GM21447 (cell line): Measurements from ENCODE around the gene ASIC1.
A peak's percentile ranks its signal among the peaks of the same experiment; 100 is the strongest.

ENCODE experiments used
- ATAC-seq: cut with Tn5 transposase; IDR thresholded peaks from one replicate; pipeline ENCODE4 v1.9.1; 2021; ENCODE audit not compliant: unreplicated experiment

The ASIC1 gene

DNA sequence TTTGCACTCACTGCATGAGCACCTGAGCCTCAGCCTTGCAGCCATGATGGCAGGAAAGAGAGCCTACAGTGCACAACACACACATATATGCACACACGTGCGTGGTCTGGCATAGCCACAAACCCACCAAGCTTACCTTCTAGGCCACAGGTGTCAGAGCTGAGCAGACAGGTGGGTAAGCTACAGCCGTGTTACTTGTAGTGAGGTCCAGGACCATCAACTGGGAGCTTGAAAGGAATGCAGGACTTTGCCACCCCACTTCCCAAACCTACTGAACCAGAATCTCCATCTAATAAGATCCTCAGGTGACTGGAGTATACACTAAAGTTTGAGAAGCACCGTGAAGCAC is 2.7 kb downstream of the ASIC1 start:
- ATAC-seq, result no peak

DNA sequence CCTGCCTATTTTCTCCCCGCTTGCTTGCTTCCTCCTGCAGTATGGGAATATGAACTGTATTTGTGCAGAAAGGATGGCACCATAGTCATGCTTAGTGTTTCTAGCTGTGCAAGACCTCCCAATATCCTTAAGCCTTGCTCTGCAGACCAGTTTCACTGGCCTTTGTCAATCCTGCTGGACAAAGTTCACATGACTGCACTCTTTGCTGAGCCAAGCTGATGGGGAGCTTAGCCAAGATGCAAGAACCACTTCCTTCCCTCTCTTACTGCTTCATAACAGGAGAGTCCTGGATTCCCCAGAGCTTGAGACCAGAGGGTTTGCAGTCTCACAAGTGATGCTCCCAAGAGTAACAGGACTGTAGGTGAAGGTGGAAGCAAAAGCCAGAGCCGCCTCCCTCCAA is 3.8 kb downstream of the ASIC1 start:
- no peak for ATAC-seq

GRCh38 chr12:50061946-50062686 is 4.7 kb downstream of the ASIC1 start:
- ATAC-seq, result no peak

DNA sequence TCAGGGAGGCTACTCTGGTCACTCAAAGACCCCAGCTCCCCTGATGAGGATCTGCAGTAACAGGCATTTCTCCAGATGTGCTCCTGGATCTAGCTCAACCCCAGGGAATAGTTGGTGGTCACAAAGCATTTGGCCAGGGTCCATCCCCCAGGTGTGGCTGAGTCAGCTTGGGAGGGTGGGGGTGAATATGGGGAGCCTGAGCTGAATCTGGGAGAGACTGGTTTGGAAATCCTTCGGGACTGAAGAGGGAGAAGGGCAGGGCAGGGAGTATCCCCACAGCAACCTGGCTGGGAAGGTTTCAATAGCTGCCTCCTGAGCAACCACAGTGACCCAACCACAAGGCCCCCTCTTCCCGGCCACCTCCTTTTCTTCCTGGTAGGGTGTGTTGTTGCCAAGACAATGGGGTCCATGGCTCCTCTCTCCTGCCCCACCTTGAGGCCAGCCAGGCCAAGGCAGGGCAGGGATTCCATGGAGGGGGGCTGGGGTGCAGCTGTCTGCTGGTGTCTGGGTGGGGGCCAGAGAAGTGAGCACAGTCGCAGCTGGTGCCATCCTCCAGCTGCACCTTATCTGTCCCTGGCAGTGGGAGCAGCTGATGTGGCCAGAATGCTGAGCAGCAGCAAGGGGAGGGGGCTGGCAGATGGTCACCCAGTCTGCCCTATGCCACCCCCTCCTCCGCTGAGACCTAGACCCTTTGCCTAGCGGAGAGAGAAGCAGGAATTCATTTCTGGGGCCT is 5.5 kb downstream of the ASIC1 start:
- no peak for ATAC-seq

- ATAC-seq, result no peak
These were observed 8.4 kb downstream of the ASIC1 start for GRCh38 chr12:50065726-50066310.

- ATAC-seq, result no peak
These were observed 9.0 kb downstream of the ASIC1 start for GRCh38 chr12:50066402-50066801.

DNA sequence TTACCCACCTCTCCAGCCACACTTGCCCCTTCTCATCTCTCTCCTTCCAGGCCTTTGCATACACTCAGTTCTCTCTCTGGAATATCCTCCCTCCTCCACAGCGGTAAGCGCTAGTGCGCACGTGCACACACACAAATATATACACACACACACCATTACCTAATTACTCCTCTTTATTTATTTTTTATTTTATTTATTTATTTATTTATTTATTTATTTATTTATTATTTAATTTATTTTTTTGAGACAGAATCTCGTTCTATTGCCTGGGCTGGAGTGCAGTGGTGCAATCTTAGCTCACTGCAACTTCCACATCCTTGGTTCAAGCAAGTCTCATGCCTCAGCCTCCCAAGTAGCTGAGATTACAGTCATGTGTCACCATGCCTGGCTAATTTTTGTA is 11.7 kb downstream of the ASIC1 start:
- ATAC-seq, result no peak

- no peak for ATAC-seq
These were observed 12.1 kb downstream of the ASIC1 start for GRCh38 chr12:50069539-50069938.

DNA sequence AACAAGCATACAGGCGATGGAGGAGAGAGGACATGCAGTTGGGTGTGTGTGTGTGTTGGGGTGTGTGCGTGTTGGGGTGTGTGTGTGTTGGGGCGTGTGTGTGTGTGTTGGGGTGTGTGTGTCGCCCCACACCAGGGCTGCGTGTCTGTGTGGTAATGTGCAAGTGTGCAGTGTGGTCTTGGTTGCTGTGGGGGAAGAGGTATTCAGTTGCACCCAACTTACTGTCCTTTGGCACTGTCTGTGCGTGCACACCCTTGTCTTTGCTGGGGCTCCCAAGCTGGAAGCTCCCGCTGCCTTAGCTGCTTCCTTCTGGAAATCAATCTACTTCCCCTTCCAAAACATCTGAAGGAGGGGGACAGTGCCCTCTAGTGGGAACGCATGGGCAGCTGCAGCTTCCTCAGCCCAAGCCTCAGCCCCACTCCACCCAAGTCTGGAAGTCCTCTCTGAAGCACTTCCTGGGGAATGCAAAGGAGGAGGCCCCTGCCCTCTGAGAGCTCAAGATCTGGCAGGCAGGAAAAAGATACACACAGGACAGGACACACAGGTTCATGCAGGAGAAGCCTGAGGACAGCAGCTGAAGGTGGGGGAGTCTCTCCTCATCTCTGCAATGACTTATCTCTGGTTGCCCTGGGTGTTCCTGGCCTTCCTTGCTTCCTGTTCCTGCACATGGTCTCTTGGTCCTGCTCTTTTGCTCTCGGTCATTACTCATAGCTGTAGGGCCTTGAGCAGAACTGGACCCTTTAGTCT is 13.1 kb downstream of the ASIC1 start:
- ATAC-seq, result no peak

GRCh38 chr12:50072198-50072907 is 15.0 kb downstream of the ASIC1 start:
- no peak for ATAC-seq

DNA sequence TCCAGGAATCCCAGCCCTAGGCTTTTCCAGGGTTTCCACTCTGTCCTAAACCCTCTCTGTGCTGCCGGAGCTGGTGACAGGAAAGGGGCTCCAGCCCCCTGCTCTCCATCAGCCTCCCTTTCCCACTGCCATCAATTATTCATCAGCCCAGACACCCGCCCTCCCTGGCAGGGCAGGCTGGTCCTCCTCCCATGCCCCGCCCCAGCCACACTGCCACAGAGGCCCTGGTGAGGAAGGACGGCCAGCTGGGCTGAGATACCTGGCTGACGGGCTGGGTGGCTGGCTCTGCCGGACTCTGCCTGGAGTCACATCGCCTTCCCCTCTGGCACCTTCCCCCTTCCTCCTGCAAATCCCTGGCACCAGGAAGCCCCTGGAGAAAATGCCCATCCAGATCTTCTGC is 15.8 kb downstream of the ASIC1 start:
- ATAC-seq, result no peak

- ATAC-seq, result no peak
These were observed 16.3 kb downstream of the ASIC1 start for GRCh38 chr12:50073712-50074111.

DNA sequence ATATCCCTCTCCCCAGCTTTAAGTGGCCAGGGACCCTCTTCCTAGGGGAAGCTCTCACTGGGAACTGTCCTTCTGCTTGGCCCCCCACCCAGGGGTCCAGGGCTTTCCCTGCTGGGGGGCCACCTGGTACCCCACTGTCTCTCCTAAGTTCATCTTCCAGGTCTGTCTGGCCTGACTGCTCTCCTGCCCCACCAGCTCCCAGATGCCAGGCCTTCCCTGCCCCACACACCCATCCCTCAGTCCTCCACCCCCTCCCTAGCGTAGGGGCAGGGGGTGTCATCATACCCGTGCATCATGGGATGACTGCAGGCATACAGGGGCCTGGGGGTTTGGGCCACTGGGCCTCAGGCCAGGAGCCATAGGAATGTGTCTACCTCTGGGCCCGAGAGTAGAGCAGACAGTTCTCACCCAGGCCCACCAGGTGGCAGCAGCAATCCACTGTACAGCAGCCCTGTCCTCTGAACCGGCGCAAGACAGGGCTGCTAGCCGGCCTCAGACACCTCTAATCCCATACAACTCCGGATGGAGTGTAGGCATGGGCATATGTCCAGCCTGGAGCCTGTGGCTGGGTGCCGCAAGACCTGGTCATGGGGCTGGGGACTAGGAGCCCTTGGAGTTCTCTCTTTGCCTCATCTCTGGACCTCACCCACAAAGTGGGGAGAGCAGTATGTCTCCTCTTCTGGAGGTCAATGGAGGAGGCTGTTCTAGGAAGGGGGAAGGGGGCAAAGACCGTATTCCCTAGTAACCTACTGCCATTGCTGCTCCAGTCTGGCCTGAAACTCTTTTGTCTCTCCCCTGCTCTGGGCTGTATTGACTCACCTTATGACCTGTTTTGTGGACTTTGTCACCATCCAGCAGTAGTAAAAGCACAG is 17.8 kb downstream of the ASIC1 start:
- peak; percentile 90 for ATAC-seq

- no peak for ATAC-seq
These were observed 18.4 kb downstream of the ASIC1 start for GRCh38 chr12:50075808-50076170.

DNA sequence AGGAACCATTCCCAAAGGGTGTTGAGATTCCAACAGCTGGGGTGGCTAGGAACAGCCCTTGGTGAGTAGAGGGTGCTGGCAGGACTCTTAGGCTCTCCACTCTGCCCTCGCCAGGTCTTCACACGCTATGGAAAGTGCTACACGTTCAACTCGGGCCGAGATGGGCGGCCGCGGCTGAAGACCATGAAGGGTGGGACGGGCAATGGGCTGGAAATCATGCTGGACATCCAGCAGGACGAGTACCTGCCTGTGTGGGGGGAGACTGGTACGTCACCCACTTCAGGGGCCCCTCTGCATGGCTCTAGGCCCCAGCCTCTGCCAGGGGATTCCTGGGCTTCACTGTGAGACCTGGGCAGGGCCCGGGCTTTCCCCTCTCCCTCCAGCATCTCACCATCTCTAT is 19.7 kb downstream of the ASIC1 start:
- no peak for ATAC-seq

- no peak for ATAC-seq
These were observed 20.9 kb downstream of the ASIC1 start for GRCh38 chr12:50078281-50078680.

GRCh38 chr12:50079771-50080170 is 22.4 kb downstream of the ASIC1 start:
- ATAC-seq, result no peak

- no peak for ATAC-seq
These were observed 23.9 kb downstream of the ASIC1 start for GRCh38 chr12:50081096-50081808.

GRCh38 chr12:50082644-50083043 is 25.2 kb downstream of the ASIC1 start:
- ATAC-seq, result no peak

GRCh38 chr12:50083301-50083700 is 25.9 kb downstream of the ASIC1 start:
- ATAC-seq, result no peak
